AG09319 (cell line): Measurements from ENCODE around the gene FYB1.

Experiments
- DNase-seq: peaks from one replicate; pipeline ENCODE4 v3.0.0-alpha.2; 2010; ENCODE audit warnings: low read depth; ENCODE audit errors: extremely low read depth
- TF ChIP-seq, protein P1 (sequence below): IDR thresholded peaks from 2 replicates; pipeline ENCODE4 v1.5.1; 2011; ENCODE audit warnings: low read depth, mild to moderate bottlenecking, inconsistent platforms, low read length, moderate library complexity

The FYB1 gene

DNA sequence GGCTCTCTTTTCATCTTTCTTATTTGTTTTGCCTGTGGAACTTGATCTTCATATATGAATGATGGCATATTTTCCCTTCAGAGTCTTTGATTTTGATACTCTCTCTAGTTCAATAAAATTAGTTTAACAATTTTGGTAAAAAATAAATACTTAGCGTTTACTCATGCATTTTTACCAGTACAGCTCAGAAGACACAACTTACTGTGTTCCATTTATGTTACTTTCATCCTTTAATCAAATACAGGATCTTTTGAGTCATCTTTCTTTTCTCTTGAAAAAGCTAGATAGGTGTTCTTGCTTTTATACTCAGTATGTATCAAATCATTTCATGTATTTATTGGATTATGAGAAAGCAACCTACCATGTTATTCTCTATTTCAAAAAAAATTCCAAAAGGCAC is 98.0 kb downstream of the FYB1 start:
- TF ChIP-seq, protein P1, sequence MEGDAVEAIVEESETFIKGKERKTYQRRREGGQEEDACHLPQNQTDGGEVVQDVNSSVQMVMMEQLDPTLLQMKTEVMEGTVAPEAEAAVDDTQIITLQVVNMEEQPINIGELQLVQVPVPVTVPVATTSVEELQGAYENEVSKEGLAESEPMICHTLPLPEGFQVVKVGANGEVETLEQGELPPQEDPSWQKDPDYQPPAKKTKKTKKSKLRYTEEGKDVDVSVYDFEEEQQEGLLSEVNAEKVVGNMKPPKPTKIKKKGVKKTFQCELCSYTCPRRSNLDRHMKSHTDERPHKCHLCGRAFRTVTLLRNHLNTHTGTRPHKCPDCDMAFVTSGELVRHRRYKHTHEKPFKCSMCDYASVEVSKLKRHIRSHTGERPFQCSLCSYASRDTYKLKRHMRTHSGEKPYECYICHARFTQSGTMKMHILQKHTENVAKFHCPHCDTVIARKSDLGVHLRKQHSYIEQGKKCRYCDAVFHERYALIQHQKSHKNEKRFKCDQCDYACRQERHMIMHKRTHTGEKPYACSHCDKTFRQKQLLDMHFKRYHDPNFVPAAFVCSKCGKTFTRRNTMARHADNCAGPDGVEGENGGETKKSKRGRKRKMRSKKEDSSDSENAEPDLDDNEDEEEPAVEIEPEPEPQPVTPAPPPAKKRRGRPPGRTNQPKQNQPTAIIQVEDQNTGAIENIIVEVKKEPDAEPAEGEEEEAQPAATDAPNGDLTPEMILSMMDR, result no peak
- DNase-seq, result no peak

DNA sequence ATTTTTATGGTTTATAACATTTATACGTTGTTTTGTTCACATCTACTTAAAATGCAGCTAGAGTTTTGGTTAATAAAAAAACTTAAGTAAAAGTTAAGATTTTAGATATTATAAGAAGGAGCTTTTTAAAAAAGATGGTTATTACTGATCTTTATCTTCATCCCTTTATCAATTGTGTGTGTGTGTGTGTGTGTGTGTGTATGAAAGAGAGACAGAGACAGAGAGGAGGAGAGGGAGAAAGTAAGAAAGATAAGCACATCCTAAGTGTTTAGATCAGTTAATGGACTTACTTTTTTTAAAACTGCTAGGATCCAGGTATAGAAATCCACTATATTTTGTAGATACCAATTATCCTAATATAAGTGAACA is 99.3 kb downstream of the FYB1 start:
- DNase-seq, result no peak
- TF ChIP-seq, protein P1, result no peak

DNA sequence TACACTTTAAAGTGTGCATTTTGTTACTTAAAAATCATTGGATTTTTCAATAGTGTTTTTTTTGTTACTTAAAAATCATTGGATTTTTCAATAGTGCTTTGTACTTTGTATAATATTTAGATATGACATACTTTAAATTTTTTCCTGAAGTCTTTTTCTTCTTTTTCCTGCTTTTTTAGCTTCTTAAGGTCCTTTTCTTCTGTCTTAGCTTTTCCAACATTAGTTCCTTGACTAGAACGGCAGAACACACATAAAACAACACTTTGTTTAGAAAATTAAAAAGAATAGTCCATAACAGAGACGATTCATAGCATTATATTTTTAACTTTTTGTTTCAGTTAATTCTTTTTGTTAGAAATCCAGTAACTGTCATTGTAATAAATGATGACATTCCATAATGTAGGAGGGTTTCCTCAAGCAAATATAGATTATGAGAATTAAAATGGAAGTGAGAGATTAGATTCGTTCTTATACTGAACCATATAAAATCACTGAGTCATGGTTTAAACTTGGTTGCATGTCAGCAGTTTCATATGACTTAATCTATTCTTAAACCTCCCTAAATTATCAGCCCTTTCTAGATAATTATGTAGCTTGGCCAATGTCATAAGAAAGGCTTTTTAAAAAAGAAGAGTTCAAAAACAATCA is 99.8 kb downstream of the FYB1 start:
- TF ChIP-seq, protein P1, result no peak
- DNase-seq, result no peak

DNA sequence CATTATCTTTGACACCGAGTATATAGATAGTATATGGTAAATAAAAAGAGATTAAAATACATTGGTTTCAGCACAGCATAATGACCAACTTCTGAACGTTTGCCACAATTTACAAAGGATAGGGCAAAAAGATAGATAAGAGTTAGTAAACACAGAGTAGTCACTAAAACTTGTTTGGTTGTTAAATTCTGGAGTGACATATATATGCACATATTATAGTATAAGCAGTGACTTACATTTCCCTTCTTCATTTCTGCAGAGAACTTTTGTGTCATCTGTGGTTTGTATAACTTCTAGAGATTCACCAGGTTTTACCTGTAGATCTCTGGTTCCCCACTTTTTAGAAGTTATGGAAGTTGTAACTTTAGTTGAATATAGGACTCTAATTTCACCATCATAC is 100.7 kb downstream of the FYB1 start:
- DNase-seq, result no peak
- TF ChIP-seq, protein P1, result no peak

DNA sequence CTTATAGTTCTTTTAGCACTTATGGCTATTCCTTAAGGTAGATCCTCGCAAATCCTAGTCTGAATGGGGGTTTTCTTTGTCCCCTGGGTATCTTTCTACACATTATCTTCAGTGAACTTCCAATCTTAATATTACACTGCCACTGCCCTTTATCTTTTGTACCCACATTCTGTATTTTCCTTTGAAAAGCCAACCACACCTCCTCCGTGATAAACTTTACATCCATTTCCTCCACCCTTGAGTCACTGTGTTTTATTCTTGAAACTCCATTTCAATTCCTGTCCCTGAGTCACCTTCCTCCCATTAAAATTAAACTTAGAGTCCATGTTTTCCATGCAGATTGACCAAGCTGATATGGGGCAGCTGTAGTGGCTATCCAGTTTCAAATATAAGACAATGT is 102.0 kb downstream of the FYB1 start:
- TF ChIP-seq, protein P1, result no peak
- DNase-seq, result no peak

DNA sequence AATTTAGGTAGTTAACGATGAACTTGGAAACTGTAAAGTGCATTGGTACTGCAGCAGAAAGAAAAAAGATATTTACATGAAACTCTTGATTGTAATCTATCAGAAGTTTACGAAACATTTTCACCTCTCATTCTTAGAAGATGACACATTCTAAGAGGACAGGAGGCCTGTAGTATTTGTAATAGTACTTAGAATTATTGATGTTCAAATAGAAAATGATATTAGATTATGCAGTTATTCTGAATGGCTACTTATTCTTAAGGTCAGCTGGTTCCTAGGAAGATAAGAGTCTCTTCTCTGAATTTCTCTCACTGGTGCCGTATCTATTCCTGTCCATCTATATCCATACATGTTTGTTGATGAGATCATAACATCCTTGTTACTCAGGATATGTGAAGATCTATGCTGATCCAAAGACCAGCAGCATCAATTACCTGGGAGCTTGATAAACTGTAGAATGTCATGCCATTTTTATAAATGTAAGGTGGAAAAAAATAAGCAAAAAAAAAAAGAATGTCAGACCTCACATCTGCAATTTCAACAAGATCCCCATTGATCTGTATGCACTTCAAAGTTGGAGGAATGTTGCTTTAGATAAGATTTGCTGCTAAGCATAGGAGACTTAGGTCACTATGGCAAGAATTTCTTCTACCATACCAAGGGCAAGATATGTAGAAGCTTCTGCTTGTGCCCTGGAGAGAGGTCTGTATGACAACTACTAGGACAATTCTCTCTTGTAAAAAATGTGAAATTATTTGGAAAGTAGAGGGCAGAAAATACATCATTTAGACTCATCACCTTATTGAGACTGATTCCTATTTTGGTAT is 102.8 kb downstream of the FYB1 start:
- no peak for DNase-seq
- TF ChIP-seq, protein P1, result no peak

DNA sequence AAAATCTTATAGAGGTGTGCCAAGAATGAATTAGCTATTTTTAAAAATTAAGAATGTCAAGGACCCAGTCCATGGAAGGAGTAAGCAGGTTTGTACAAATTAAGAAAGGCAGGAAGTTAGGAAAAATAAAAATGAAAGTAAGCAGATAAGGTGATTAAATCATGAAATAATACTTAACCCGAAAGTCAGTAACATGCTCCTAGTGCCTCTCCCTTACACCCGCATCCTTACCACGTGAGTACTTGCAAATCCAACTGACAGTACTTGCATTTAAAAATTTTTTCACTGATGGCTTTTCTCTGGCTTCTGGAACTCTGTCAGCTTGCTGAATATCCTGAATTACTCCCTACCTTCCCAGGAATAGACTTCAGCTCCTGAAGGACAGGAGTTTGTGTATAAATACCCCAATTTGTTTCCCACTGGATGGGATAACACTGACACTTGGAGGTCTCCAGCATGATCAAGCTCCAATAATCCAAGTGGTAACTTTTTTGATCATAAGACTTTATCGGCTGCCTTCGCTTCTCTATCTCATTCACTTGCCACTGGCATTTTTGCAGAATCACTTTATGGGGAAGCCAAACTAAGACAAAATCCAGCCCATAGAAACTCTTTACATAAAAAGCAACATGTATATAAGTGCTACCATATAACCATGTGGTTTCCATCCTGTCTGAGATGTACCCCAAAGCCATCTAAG is 103.6 kb downstream of the FYB1 start:
- no peak for DNase-seq
- TF ChIP-seq, protein P1, result no peak
